ENCODE measurements around the gene FCMR. TPM values are rescaled to one million over a fixed set of nuclear protein-coding genes. Genes with fewer than 3 reads are reported as not detected.

Gene FCMR
- total and polyA plus RNA-seq, 2 donors (not counting 1 experiment from before 2014, with no cell fraction given), result 711 to 931 TPM

- H3K27me3 ChIP-seq (replicated peaks in 1 of 4; ENCODE audit: control extremely low read depth in 1 of 4, control insufficient read depth in 3 of 4, insufficient read depth in 4 of 4, low read length in 3 of 4), result no peaks in the 10 kb centered on the region
- Mint-ChIP-seq H3K4me3 (no peak overlapping the region), H3K4me1 (peaks cover 88% of the 10 kb centered on the region), H3K27ac (peak overlapping the region; percentile 84), H3K9me3 (ENCODE audit: insufficient read depth) (no peaks in the 10 kb centered on the region), H3K27me3 (no peaks in the 10 kb centered on the region)
- peaks cover 98% of the 10 kb centered on the region for H3K79me2 ChIP-seq (ENCODE audit: control insufficient read depth, insufficient read depth, low read length)
- POLR2A ChIA-PET, result interaction anchor here (2.8 to 8.6 kb wide), 2 partner anchors 10 to 16 kb away, joined by 11 to 69 read pairs; no protein-coding TSS in a partner anchor
- peak overlapping the region; percentile 26 to 88 for H3K27ac ChIP-seq (ENCODE audit: low read length in 2 of 2)
- H2AFZ ChIP-seq (ENCODE audit: insufficient read depth, low read depth, low read length, poor library complexity, severe bottlenecking), result no peak overlapping the region
- H3K4me1 ChIP-seq (ENCODE audit: control insufficient read depth in 2 of 2, insufficient read depth in 2 of 2, low read length in 2 of 2), result peaks cover 78 to 82% of the 10 kb centered on the region in 2 donors
- intact Hi-C loops (cut with micrococcal nuclease), result loop anchor here (10.0 kb wide), 1 partner anchor 440 kb away; the partner anchor contains the start of gene IKBKE
- DNase-seq (no peak), ATAC-seq (ENCODE audit: low read depth) (no peak)
- peak overlapping the region; percentile 40 to 99 (median 72) for H3K4me3 ChIP-seq (ENCODE audit: control extremely low read depth in 1 of 5, extremely low read depth in 1 of 5, insufficient read depth in 1 of 5, low read depth in 2 of 5, low read length in 4 of 5)
- H3K9me3 ChIP-seq (ENCODE audit: control extremely low read depth in 1 of 3, control insufficient read depth in 2 of 3, insufficient read depth in 1 of 3, low read length in 2 of 3), result no peaks in the 10 kb centered on the region
- H4K20me1 ChIP-seq (ENCODE audit: control insufficient read depth, insufficient read depth, low read length, poor library complexity, severe bottlenecking), result peaks cover 100% of the 10 kb centered on the region
- H3K4me2 ChIP-seq (replicated peaks; ENCODE audit: low read depth, low read length, poor library complexity, severe bottlenecking), result peak overlapping the region; percentile 81
- WGBS (ENCODE audit: insufficient coverage), result 87% methylated on average over 11 of the region's 15 CpGs
- CTCF ChIA-PET, result interaction anchor here (0.7 to 13.0 kb wide), 7 partner anchors 8 to 303 kb away, joined by 3 to 723 read pairs (median 70); partner anchors contain the start of gene EIF2D
- no peak for TF ChIP-seq EZH2 (IDR thresholded peaks at IDR 0.05; ENCODE audit: borderline replicate concordance, insufficient read depth, low read depth, low read length, poor library complexity, severe bottlenecking)
- TF ChIP-seq, protein P1, sequence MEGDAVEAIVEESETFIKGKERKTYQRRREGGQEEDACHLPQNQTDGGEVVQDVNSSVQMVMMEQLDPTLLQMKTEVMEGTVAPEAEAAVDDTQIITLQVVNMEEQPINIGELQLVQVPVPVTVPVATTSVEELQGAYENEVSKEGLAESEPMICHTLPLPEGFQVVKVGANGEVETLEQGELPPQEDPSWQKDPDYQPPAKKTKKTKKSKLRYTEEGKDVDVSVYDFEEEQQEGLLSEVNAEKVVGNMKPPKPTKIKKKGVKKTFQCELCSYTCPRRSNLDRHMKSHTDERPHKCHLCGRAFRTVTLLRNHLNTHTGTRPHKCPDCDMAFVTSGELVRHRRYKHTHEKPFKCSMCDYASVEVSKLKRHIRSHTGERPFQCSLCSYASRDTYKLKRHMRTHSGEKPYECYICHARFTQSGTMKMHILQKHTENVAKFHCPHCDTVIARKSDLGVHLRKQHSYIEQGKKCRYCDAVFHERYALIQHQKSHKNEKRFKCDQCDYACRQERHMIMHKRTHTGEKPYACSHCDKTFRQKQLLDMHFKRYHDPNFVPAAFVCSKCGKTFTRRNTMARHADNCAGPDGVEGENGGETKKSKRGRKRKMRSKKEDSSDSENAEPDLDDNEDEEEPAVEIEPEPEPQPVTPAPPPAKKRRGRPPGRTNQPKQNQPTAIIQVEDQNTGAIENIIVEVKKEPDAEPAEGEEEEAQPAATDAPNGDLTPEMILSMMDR (IDR thresholded peaks at IDR 0.05), result no peak
- H3K9ac ChIP-seq (ENCODE audit: low read length), result peak overlapping the region; percentile 96
- peaks cover 8 to 96% of the 10 kb centered on the region in 2 experiments for H3K36me3 ChIP-seq (replicated peaks in 1 of 2; ENCODE audit: control extremely low read depth in 1 of 2, control insufficient read depth in 1 of 2, extremely low read depth in 1 of 2, insufficient read depth in 2 of 2, low read length in 1 of 2)
Measured at GRCh38 chr1:206915030-206915735, 6.6 kb downstream of the FCMR start.

All from B cell (primary cell).